ENCODE measurements around the gene GRAMD2A.
A peak's percentile ranks its signal among the peaks of the same experiment; 100 is the strongest.

The GRAMD2A gene

DNA sequence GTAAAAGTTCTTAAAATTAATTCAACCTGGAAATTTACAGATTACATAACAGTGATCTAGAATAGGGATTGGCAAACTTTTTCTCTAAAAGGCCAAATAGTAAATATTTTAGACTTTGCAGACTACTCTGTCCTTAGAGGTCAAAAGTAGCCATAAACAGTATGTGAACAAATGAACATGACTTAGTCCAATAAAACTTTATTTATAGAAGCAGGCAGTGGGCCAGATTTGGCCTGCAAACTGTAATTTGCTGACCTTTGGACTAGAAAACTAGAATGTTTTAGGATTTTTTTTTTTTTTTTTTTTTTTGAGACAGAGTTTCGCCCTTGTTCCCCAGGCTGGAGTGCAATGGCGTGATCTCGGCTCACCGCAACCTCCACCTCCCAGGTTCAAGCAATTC is 67.3 kb downstream of the GRAMD2A start:
- DNase-seq, result no peak

DNA sequence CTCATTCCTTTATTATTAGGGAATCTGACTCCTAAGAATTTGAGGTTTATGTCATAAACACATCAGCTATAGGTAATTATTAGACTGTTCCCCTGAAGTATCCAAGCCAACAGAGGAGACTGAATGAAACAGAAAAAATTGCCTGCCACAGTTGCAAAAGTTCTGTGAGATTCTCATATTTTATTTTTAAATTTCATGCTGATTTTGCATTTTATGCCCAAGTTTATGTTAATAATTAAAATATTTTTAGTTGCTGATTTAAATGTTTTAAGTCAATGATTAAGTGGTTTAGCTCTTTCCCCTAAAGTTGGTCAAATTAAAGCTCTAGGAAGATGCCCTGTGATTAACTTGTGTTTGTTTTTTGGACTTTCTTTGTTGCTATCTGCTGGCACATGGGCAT is 69.2 kb downstream of the GRAMD2A start:
- DNase-seq, result no peak

DNA sequence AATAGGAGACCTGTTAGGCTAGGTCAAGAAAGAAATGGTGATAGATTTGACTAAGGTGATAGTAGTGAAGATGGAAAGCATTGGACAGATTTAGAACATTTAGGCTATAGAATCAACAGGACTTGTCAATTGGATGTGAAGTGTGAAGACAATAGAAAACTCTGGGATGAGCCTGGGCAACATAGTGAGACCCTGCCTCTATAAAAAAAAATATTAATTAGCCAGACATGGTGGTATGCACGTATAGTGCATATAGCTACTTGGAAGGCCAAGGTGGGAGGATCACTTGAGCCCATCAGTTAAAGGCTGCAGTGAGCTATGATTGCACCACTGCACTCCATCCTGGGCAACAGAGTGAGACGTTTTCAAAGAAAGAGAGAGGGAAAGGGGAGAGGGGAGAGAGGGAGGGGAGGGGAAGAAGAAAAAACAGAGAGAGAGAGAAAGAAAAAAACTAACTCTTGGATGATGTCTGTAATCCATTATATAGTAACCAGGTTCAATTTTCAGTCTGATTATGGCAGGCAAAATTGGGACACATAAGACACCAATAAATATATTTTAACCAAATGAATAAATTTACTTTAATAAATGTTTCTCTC is 69.8 kb downstream of the GRAMD2A start:
- DNase-seq, result no peak

DNA sequence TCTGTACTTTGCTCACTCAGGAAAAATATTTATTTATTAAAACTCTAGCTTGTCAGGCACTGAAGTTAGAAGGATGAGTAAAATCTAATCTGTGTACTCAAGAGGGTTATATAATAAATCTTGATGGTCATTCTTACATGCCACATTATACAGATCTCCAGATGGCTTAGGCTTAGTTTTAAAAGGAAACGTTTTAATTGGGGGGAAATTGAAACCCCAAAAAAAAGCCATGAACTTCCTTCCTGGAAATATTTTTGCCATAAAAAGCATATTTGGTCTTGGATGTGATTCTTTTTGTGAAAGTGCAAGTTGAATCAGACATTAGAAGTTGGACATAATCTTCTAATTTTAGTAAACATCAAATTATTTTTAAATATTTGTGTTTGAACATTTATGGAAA is 73.4 kb downstream of the GRAMD2A start:
- no peak for DNase-seq

DNA sequence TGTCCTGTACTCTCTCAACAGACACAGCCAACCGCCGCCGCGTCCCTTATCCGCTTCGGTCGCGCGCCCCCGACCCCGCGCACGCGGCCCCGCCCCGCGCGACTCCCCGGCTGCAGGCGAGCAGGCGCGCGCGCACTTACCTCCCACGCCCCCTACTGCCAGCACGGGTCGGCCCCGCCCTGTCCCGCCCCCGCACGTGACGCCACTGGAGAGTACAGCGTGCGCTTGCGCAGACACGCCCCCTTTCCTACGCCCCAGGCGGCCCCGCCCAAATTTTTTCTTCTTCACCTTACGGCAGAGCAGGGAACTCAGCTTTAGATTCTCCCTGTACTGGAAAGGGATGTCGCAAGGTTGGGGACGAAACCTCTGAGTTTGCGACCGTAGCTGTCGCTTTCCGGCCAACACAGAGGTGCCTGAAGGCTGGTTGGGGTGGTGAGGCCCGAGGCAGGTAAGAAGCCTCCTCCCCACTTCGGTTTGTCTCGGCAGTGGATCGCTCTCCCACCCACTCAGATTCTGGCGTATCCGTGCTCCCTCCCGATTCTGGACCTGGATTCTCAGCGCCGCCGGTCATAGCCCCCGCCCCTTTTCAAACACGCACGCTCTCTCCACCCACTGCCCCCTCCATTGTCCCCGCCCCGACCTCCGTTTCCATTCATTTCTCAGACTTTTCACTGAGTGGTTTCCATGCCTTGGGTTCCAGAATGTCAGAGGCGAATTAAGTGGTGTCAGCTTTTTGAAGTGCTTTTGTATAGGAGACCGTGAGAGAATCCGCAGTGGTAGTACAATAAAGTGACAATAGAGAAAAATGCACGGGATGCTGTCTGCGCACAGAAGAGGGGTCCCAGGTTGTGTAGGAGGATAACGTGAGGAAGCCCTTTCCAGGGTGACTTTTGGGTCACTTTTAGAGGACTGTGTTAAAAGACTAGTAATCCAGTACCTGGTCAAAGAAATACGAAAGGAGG is 79.3 kb downstream of the GRAMD2A start, which contains the start of the genes MYO9A and SENP8:
TSS of gene MYO9A (minus strand) at position 134 of the 962 bp plus-strand sequence. CDS start 71,587 bp downstream, outside the sequence.
TSS of gene SENP8 (plus strand) at position 387 of the 962 bp plus-strand sequence. CDS start 21,221 bp downstream, outside the sequence.
- peak; percentile 99 for DNase-seq

DNA sequence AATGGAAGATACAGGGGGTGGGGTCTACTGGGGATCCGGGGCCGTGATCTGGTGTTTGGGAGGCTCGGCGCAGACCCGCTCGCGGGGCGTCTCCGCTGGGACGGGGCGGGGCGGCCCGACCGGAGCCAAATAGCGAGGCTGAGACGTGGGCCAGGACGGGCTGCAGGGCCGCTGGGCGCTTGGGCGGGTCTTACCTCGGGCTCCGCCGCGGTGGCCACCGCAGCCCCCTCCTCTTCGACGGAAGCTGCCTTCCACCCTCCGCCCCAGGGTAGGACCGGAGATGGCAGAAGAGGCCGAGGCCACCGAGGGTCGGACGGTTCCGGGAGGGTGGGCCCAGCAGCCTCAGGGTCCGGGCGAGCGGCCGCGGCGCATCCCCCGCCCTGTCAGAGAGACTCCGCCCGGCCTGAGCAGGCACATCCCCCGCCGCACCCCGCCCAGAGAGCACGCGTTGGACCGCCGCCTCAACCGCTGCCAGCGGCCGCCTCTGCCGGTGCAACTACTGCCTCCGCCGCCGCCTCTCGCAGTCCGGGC is 80.0 kb downstream of the GRAMD2A start:
- DNase-seq, result peak; percentile 69

DNA sequence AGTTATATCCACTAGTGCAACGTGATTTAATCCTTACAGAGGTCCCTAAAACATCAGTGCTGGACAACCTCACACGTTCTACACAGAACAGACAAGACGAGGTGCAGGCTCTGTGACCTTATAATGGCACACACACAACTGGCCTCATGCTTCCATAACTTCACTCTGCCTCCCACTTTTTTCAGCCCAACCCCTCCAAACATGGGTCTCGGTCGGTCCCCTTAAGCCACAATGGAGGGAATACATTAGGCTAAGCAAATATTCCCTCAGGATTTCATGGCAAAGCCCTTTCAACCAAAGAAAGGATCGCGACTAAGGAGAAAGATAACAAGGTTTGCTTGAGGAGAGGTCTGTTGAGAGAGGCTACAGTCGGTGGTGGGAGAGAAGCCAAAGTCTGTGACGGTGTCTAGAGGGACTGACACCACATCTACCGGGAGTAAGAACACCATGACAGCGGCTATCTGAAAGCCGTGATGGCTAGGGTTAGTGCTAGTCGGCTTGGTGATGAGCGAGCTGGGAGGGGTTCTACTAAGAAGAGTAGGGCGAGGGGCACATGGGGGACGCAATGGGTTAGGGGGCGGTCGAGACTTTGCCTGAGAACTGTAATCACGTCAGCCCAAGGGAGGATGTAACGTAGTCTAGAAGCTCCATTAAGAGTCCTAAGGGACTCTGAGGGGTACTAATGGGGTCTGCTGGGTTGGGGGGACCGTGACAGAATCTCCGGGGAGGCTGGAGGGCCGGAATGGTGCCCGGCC is 80.7 kb downstream of the GRAMD2A start:
- DNase-seq, result no peak

DNA sequence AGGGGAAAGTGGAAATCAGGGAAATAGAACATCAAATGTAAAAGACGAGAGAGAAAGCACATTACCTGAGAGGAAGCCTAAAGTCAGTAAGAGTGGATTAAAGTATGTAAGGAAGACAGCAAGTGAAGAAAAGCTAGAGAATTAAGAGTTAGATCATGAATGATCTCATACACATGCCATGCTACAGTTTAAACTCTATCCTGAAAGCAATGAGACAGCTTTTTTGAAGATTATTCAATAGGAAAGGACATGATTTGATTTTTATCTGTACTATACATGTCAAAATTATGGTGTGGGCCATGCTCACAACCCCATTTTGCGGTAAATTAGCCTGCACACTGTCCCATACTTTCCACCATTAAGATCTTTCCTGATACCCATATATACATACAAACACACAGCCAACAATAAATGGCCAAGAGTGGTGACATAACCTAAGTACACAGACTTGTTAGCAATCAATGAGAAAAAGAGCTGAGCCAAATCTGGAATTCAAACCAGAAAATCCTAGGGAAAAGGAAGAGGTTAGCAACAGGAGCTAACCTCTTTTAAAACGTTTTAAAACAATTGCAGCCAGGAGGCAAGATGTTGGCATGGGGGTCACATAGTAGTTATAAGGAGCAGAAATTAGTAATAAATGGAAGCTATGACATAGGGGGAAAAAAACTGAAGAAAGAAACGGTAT is 84.1 kb downstream of the GRAMD2A start:
- DNase-seq, result no peak

DNA sequence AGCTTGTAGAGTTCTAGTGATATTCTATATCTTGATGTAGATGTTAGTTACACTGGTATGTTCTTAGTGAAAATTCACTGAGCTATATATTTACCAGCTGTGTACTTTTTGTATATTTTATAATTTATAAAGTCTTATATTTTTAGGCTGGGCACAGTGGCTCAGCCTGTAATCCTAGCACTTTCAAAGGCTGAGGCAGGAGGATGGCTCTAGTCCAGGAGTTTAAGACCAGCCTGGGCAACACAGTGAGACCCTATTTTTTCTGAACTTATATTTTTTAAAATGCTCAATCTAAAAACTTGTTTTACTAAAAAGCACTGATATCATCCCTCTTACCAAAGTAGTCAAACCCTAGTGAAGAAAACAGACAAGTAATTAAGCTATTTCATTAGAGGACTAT is 84.8 kb downstream of the GRAMD2A start:
- no peak for DNase-seq

DNA sequence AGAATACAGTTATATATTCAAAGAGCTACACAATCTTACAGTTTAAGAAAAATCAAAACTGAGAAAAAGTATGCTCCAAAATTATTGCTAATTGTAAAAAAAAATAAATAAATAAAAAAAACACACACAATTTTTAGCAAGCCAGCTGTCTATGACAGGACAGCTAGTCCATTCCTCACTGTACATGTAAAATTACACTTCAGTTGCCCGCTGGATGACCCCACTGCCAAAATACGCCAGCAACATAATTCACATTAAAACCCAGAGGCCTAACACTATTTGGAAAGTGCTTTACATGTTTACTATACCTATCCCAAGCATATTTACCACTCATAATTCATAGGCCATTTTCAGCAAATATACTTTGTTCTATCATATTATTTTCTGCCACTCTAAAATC is 85.5 kb downstream of the GRAMD2A start:
- DNase-seq, result no peak

DNA sequence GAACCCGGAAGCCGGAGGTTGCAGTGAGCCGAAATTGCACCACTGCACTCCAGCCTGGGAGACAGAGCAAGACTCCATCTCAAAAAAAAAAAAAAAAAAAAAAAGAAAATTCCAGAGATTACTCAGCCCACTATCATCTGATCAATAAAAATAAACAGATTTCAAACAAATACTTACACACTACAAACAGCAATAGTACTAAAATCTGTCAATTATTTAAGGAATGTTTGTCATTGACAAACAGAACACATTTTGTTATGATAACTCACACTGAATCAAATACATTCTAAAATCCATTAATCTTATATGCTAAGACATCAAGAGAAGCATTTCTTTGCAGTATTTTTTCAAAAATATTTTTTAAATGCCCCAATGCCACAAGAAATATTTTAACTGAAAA is 87.2 kb downstream of the GRAMD2A start:
- no peak for DNase-seq

Measured in CD4-positive, alpha-beta T cell treated with Interleukin-17A for 1 hour (primary cell).